SIG-M5 (cell line): ENCODE results near the gene IRAK2.

Experiments used
- DNase-seq: peaks from one replicate; lab custom pipeline; 2025; lab: John Stamatoyannopoulos, UW

IRAK2 gene

GRCh38 chr3:10223676-10224639 is 59.2 kb downstream of the IRAK2 start:
- no peak for DNase-seq

- DNase-seq, result no peak
Observed at GRCh38 chr3:10224794-10225665, 60.3 kb downstream of the IRAK2 start.

GRCh38 chr3:10226293-10226692 is 61.6 kb downstream of the IRAK2 start:
- no peak for DNase-seq

- DNase-seq, result no peak
Observed at GRCh38 chr3:10228248-10228950, 63.7 kb downstream of the IRAK2 start.

GRCh38 chr3:10229576-10229975 is 64.9 kb downstream of the IRAK2 start:
- no peak for DNase-seq

- no peak for DNase-seq
Observed at GRCh38 chr3:10232137-10232536, 67.4 kb downstream of the IRAK2 start.

GRCh38 chr3:10233988-10234387 is 69.3 kb downstream of the IRAK2 start:
- no peak for DNase-seq

GRCh38 chr3:10234526-10235230 is 70.0 kb downstream of the IRAK2 start:
- no peak for DNase-seq

GRCh38 chr3:10235551-10235950 is 70.8 kb downstream of the IRAK2 start:
- no peak for DNase-seq

GRCh38 chr3:10238345-10239183 is 73.8 kb downstream of the IRAK2 start:
- DNase-seq, result no peak

GRCh38 chr3:10240799-10241198 is 76.1 kb downstream of the IRAK2 start:
- DNase-seq, result no peak

- DNase-seq, result peak; percentile 53
Observed at GRCh38 chr3:10242182-10243065, 77.7 kb downstream of the IRAK2 start.

- DNase-seq, result no peak
Observed at GRCh38 chr3:10244009-10244408, 79.3 kb downstream of the IRAK2 start.

GRCh38 chr3:10245081-10245712 is 80.5 kb downstream of the IRAK2 start:
- DNase-seq, result no peak

GRCh38 chr3:10247679-10248183 is 83.0 kb downstream of the IRAK2 start:
- no peak for DNase-seq

- peak; percentile 88 for DNase-seq
Observed at GRCh38 chr3:10248184-10248983, 83.7 kb downstream of the IRAK2 start, which contains the start of gene TATDN2. Gene TATDN2, plus strand, starts transcription at chr3:10248459. Its CDS starts 742 bp downstream, at chr3:10249201.

GRCh38 chr3:10248984-10249748 is 84.4 kb downstream of the IRAK2 start:
- no peak for DNase-seq
